ENCODE measurements around the gene CEBPE.

DNA sequence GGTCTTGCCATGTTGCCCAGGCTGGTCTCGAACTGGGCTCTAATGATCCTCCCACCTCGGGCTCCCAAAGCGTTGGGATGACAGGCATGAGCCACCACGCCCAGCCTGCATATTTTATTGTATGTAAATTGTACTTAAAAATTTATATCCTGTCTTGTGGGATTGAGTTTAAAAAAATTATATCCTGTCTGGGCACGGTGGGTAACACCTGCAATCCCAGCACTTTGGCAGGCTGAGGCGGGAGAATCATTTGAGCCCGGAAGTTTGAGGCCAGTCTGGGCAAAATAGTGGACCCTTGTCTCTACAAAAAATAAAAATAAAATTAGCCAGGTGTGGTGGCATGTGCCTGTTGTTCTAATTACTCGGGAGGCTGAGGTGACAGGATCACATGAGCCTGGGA lies 13.9 kb upstream of the CEBPE start:
- TF ChIP-seq EZH2 (IDR thresholded peaks at IDR 0.05; ENCODE audit: insufficient read depth, poor library complexity, severe bottlenecking) (no peak), EZH2phosphoT487 (IDR thresholded peaks at IDR 0.05; ENCODE audit: insufficient read depth, low read depth) (no peak)

All from GM23248 (cell line).